ENCODE measurements around the gene FER1L5. TPM values are rescaled to one million over a fixed set of nuclear protein-coding genes. Genes with fewer than 3 reads are reported as not detected.

FER1L5 gene
- total and polyA plus RNA-seq, 9 of the 15 experiments (the other 6 are each of a cell fraction or from before 2014, with no cell fraction given), result 0.01 TPM; not detected in 6

GRCh38 chr2:96601382-96602292 lies 40.9 kb upstream of the FER1L5 start (continued):
- no peak for TF ChIP-seq HNRNPH1 (optimal IDR thresholded peaks at IDR 0.05; ENCODE audit: low read depth, low read length)
- no peak for TF ChIP-seq ZNF444 (CRISPR knock-in tag; IDR thresholded peaks at IDR 0.05)
- peak; percentile 53 for TF ChIP-seq PRDM10 (IDR thresholded peaks at IDR 0.05; ENCODE audit: partially characterized antibody)
- no peak for TF ChIP-seq GTF2E2 (tag; IDR thresholded peaks at IDR 0.05)
- TF ChIP-seq PATZ1 (CRISPR knock-in tag; IDR thresholded peaks at IDR 0.05; ENCODE audit: borderline replicate concordance), result no peak
- 0 out of 2 replicates have a peak, but pooled peaks have one; percentile 14 for TF ChIP-seq ARID1B (IDR thresholded peaks at IDR 0.05)
- TF ChIP-seq GATA2 (CRISPR knock-in tag; IDR thresholded peaks at IDR 0.05), result peak; percentile 53; the same call in 1 of the 2 replicates
- no peak for TF ChIP-seq ZFP91 (CRISPR knock-in tag; IDR thresholded peaks at IDR 0.05)
- peak; percentile 38; the same call in 1 of the 2 replicates for TF ChIP-seq CREM (IDR thresholded peaks at IDR 0.05; ENCODE audit: low read depth)
- TF ChIP-seq GABPA (tag; conservative IDR thresholded peaks at IDR 0.05; ENCODE audit: low read depth), result peak; percentile 58
- no peak for TF ChIP-seq ZNF277 (CRISPR knock-in tag; IDR thresholded peaks at IDR 0.05; ENCODE audit: borderline replicate concordance)
- TF ChIP-seq MYNN (IDR thresholded peaks at IDR 0.05), result no peak; the same call in 1 of the 2 replicates
- TF ChIP-seq MYNN (CRISPR knock-in tag; IDR thresholded peaks at IDR 0.05), result no peak
- no peak for TF ChIP-seq ZNF586 (CRISPR knock-in tag; conservative IDR thresholded peaks at IDR 0.05)
- TF ChIP-seq ZBTB17 (CRISPR knock-in tag; IDR thresholded peaks at IDR 0.05), result no peak
- TF ChIP-seq SIN3A (IDR thresholded peaks at IDR 0.05; ENCODE audit: borderline replicate concordance in 2 of 2, control insufficient read depth in 1 of 2, low read depth in 2 of 2, low read length in 2 of 2), result no peak
- TF ChIP-seq EP400 (IDR thresholded peaks at IDR 0.05), result no peak
- TF ChIP-seq ZNF696 (CRISPR knock-in tag; conservative IDR thresholded peaks at IDR 0.05), result no peak
